OCI-LY3 (cell line): Measurements from ENCODE around the gene C9orf50.

Experiments used
- H2AFZ ChIP-seq: fragments of 200-600, 300-600 bp; shearing (Covaris generic); 2 replicates; pipeline ENCODE4 v1.6.0; 2014; ENCODE audit warnings: antibody characterized with exemption, low read depth, low read length
- H3K27ac ChIP-seq: fragments of 200-600, 300-600 bp; sonication (generic); 2 replicates; pipeline ENCODE4 v1.5.1; 2014; ENCODE audit warnings: mild to moderate bottlenecking, low read length, moderate library complexity, mixed read lengths
- H3K27me3 ChIP-seq: fragments of 200-600, 300-600 bp; sonication (generic); 2 replicates; pipeline ENCODE4 v1.6.1; 2014; ENCODE audit warnings: low read depth, low read length, mixed read lengths
- H3K36me3 ChIP-seq: fragments of 200-600, 300-600 bp; sonication (generic); replicated peaks from 2 replicates; pipeline ENCODE3; 2014; ENCODE audit warnings: low read depth, low read length, mixed read lengths
- H3K4me1 ChIP-seq: fragments of 300-600, 200-600 bp; sonication (generic); 2 replicates; pipeline ENCODE4 v1.6.1; 2014; ENCODE audit warnings: low read length, mixed read lengths
- H3K4me2 ChIP-seq: fragments of 200-600, 300-600 bp; sonication (generic); 2 replicates; pipeline ENCODE4 v1.6.1; 2014; ENCODE audit warnings: low read length, mixed read lengths
- H3K4me3 ChIP-seq: fragments of 300-600, 200-600 bp; sonication (generic); 2 replicates; pipeline ENCODE4 v1.5.1; 2014; ENCODE audit warnings: antibody characterized with exemption, mild to moderate bottlenecking, low read length, moderate library complexity
- H3K79me2 ChIP-seq: fragments of 300-600, 200-600 bp; shearing (Covaris generic); 2 replicates; pipeline ENCODE4 v1.6.1; 2014; ENCODE audit warnings: mild to moderate bottlenecking, low read length, mixed read lengths
- H3K9ac ChIP-seq: fragments of 300-600, 200-600 bp; shearing (Covaris generic); 2 replicates; pipeline ENCODE4 v1.6.0; 2014; ENCODE audit warnings: mild to moderate bottlenecking, low read length, moderate library complexity
- H3K9me3 ChIP-seq: fragments of 200-600, 300-600 bp; shearing (Covaris generic); 2 replicates; pipeline ENCODE4 v1.6.1; 2014; ENCODE audit warnings: low read length, mixed read lengths; ENCODE audit not compliant: insufficient read depth
- H4K20me1 ChIP-seq: fragments of 200-600, 300-600 bp; sonication (generic); 2 replicates; pipeline ENCODE4 v1.6.1; 2016; ENCODE audit warnings: low read length, mixed read lengths; ENCODE audit not compliant: insufficient read depth
- CTCF ChIP-seq: fragments of 200-600, 300-600 bp; sonication (generic); IDR thresholded peaks from 2 replicates; pipeline ENCODE4 v1.5.1; 2014; ENCODE audit warnings: antibody characterized with exemption, low read length, low read depth
- EZH2phosphoT487 ChIP-seq: fragments of 200-600 bp; shearing (Covaris generic); IDR thresholded peaks from 2 replicates; pipeline ENCODE4 v1.6.1; 2018; ENCODE audit warnings: antibody characterized with exemption, mixed run types, low read depth

Gene C9orf50

GRCh38 chr9:129640086-129640870 is 19.4 kb upstream of the C9orf50 start:
- peaks cover 24% of the 10 kb centered on the region for H3K79me2 ChIP-seq
- 0 out of 2 replicates have a peak, but pooled peaks cover 5% of the 10 kb centered on the region for H4K20me1 ChIP-seq
- H3K9ac ChIP-seq: no peak overlapping the region

GRCh38 chr9:129639756-129640085 is 18.8 kb upstream of the C9orf50 start:
- Histone ChIP-seq H3K4me2 (no peak overlapping the region), H3K27ac (no peak overlapping the region), H3K79me2 (peaks cover 28% of the 10 kb centered on the region), H3K9me3 (no peaks in the 10 kb centered on the region), H3K4me3 (no peak overlapping the region), H3K9ac (no peak overlapping the region), H3K4me1 (peaks cover 13% of the 10 kb centered on the region), H3K36me3 (peaks cover 21% of the 10 kb centered on the region), H2AFZ (no peak overlapping the region), H3K27me3 (no peaks in the 10 kb centered on the region), H4K20me1 (peaks cover 10% of the 10 kb centered on the region; the same call in 1 of the 2 replicates)
- no peak for TF ChIP-seq CTCF
- no peak for TF ChIP-seq EZH2phosphoT487

More at GRCh38 chr9:129640086-129640870, 19.4 kb upstream of the C9orf50 start:
- Histone ChIP-seq H3K4me1 (peaks cover 13% of the 10 kb centered on the region), H3K36me3 (peaks cover 16% of the 10 kb centered on the region), H3K4me3 (peak overlapping the region; percentile 98), H3K27me3 (no peaks in the 10 kb centered on the region), H3K27ac (no peak overlapping the region), H3K4me2 (peak overlapping the region; percentile 98), H3K9me3 (no peaks in the 10 kb centered on the region), H2AFZ (no peak overlapping the region)
- TF ChIP-seq EZH2phosphoT487 (no peak), CTCF (no peak)

- no peak overlapping the region for H3K4me3 ChIP-seq
- H3K79me2 ChIP-seq: peaks cover 28% of the 10 kb centered on the region
- peaks cover 13% of the 10 kb centered on the region; the same call in 1 of the 2 replicates for H4K20me1 ChIP-seq
- no peak overlapping the region for H3K4me2 ChIP-seq
- H3K27me3 ChIP-seq: no peaks in the 10 kb centered on the region
- no peaks in the 10 kb centered on the region for H3K9me3 ChIP-seq
- peaks cover 24% of the 10 kb centered on the region for H3K36me3 ChIP-seq
- H3K4me1 ChIP-seq: peaks cover 13% of the 10 kb centered on the region
- H2AFZ ChIP-seq: no peak overlapping the region
- no peak overlapping the region for H3K27ac ChIP-seq
- no peak for TF ChIP-seq EZH2phosphoT487
- no peak for TF ChIP-seq CTCF
- H3K9ac ChIP-seq: no peak overlapping the region
Measured at GRCh38 chr9:129639034-129639630, 18.2 kb upstream of the C9orf50 start.

- H3K9ac ChIP-seq: no peak overlapping the region
- no peak overlapping the region for H3K4me3 ChIP-seq
- no peak overlapping the region for H3K4me2 ChIP-seq
- peaks cover 20% of the 10 kb centered on the region; the same call in 1 of the 2 replicates for H4K20me1 ChIP-seq
- H3K79me2 ChIP-seq: peaks cover 40% of the 10 kb centered on the region
- TF ChIP-seq EZH2phosphoT487 (no peak), CTCF (no peak)
- H3K27me3 ChIP-seq: no peaks in the 10 kb centered on the region
- H3K27ac ChIP-seq: no peak overlapping the region
- H3K36me3 ChIP-seq: peaks cover 33% of the 10 kb centered on the region
- no peak overlapping the region for H2AFZ ChIP-seq
- no peaks in the 10 kb centered on the region for H3K9me3 ChIP-seq
- H3K4me1 ChIP-seq: peaks cover 13% of the 10 kb centered on the region
Measured at GRCh38 chr9:129637673-129638439, 17.0 kb upstream of the C9orf50 start.
